SU-DHL-6 (cell line): ENCODE results near the gene NUDT3.
"Not testable (repeated sequence)": the region's sequence is repeated elsewhere in the genome, so short reads cannot be mapped to it uniquely, and the experiment has no call there.

Experiments used
- H2AFZ ChIP-seq: fragments of 200-600 bp; sonication (generic); 2 replicates; pipeline ENCODE4 v1.6.1; 2014; ENCODE audit warnings: low read depth, mild to moderate bottlenecking, moderate library complexity, mixed read lengths, antibody characterized with exemption, low read length; ENCODE audit not compliant: severe bottlenecking
- H3F3A ChIP-seq: fragments of 200-600 bp; shearing (Covaris generic); 2 replicates; pipeline ENCODE4 v1.6.0; 2016; ENCODE audit warnings: antibody characterized with exemption, mild to moderate bottlenecking; ENCODE audit not compliant: insufficient read depth
- H3K27ac ChIP-seq: fragments of 200-600 bp; sonication (generic); 2 replicates; pipeline ENCODE4 v1.5.1; 2016; ENCODE audit warnings: low read depth, mild to moderate bottlenecking, low read length, moderate library complexity, mixed read lengths
- H3K27me3 ChIP-seq: fragments of 200-600 bp; sonication (generic), shearing (Covaris generic); 2 replicates; pipeline ENCODE4 v1.6.0; 2014; ENCODE audit warnings: mild to moderate bottlenecking, low read length
- H3K36me3 ChIP-seq: fragments of 200-600 bp; sonication (generic); 2 replicates; pipeline ENCODE4 v1.6.1; 2014; ENCODE audit warnings: mild to moderate bottlenecking, low read length, mixed read lengths
- H3K4me2 ChIP-seq: fragments of 300-600, 200-600 bp; shearing (Covaris generic), sonication (generic); 2 replicates; pipeline ENCODE4 v1.6.0; 2014; ENCODE audit warnings: low read length, low read depth, mild to moderate bottlenecking; ENCODE audit not compliant: poor library complexity, severe bottlenecking
- H3K4me3 ChIP-seq: fragments of 200-600 bp; sonication (generic); 2 replicates; pipeline ENCODE4 v1.5.1; 2014; ENCODE audit warnings: antibody characterized with exemption, low read length, mild to moderate bottlenecking, mixed read lengths; ENCODE audit not compliant: insufficient read depth, poor library complexity, severe bottlenecking
- H3K79me2 ChIP-seq: fragments of 200-600 bp; sonication (generic); 2 replicates; pipeline ENCODE4 v1.6.1; 2014; ENCODE audit warnings: mild to moderate bottlenecking, low read length, moderate library complexity; ENCODE audit not compliant: insufficient read depth
- H3K9ac ChIP-seq: fragments of 200-600 bp; sonication (generic); 2 replicates; pipeline ENCODE4 v1.7.0; 2014; ENCODE audit warnings: mild to moderate bottlenecking, low read length
- H3K9me2 ChIP-seq: fragments of 200-600 bp; sonication (generic); replicated peaks from 2 replicates; pipeline ENCODE4 v1.6.1; 2014; ENCODE audit warnings: low read length; ENCODE audit not compliant: insufficient read depth
- H3K9me3 ChIP-seq: fragments of 200-600 bp; sonication (generic); 2 replicates; pipeline ENCODE4 v1.6.1; 2014; ENCODE audit warnings: low read length, mixed read lengths; ENCODE audit not compliant: insufficient read depth
- H4K20me1 ChIP-seq: fragments of 200-600 bp; sonication (generic); 2 replicates; pipeline ENCODE4 v1.6.1; 2014; ENCODE audit warnings: low read depth, mild to moderate bottlenecking, antibody characterized with exemption, low read length, moderate library complexity, mixed read lengths
- CTCF ChIP-seq: fragments of 200-600 bp; sonication (generic); IDR thresholded peaks from one replicate; pipeline ENCODE4 v1.5.1; 2017; ENCODE audit warnings: antibody characterized with exemption, mild to moderate bottlenecking, low read length, moderate library complexity; ENCODE audit not compliant: insufficient read depth, poor library complexity, severe bottlenecking
- EZH2phosphoT487 ChIP-seq: fragments of 200-600 bp; sonication (generic), shearing (Covaris generic); conservative IDR thresholded peaks from 2 replicates; pipeline ENCODE4 v1.6.1; 2018; ENCODE audit warnings: mild to moderate bottlenecking, antibody characterized with exemption, low read length, moderate library complexity, mixed read lengths

NUDT3 gene

GRCh38 chr6:34412016-34412415, 19.5 kb upstream of the NUDT3 start:
- Histone ChIP-seq H3K36me3 (peaks cover 10% of the 10 kb centered on the region), H3F3A (peaks cover 47% of the 10 kb centered on the region), H3K27ac (no peak overlapping the region), H3K4me3 (no peak overlapping the region), H3K79me2 (no peaks in the 10 kb centered on the region), H2AFZ (no peak overlapping the region), H3K9ac (no peak overlapping the region), H3K4me2 (no peak overlapping the region), H3K9me2 (no peaks in the 10 kb centered on the region), H4K20me1 (peaks cover 3% of the 10 kb centered on the region; the same call in 1 of the 2 replicates), H3K27me3 (no peaks in the 10 kb centered on the region), H3K9me3 (no peaks in the 10 kb centered on the region)
- TF ChIP-seq EZH2phosphoT487 (no peak), CTCF (no peak)

GRCh38 chr6:34407915-34408314, 15.4 kb upstream of the NUDT3 start:
- H3K79me2 ChIP-seq, H2AFZ ChIP-seq, H3K36me3 ChIP-seq, H4K20me1 ChIP-seq, H3K9ac ChIP-seq, H3K9me3 ChIP-seq, H3K9me2 ChIP-seq, H3K4me2 ChIP-seq, H3K27ac ChIP-seq, H3K4me3 ChIP-seq, H3K27me3 ChIP-seq: not testable (repeated sequence)
- H3F3A ChIP-seq: peaks cover 14% of the 10 kb centered on the region

- H3K9me2 ChIP-seq: no peaks in the 10 kb centered on the region
- H3K9ac ChIP-seq: no peak overlapping the region
- no peak overlapping the region for H3K27ac ChIP-seq
- H2AFZ ChIP-seq: no peak overlapping the region
- peaks cover 8% of the 10 kb centered on the region for H3K79me2 ChIP-seq
- TF ChIP-seq EZH2phosphoT487: no peak
- peaks cover 19% of the 10 kb centered on the region for H3F3A ChIP-seq
- H3K9me3 ChIP-seq: peaks cover 8% of the 10 kb centered on the region; the same call in 1 of the 2 replicates
- no peak overlapping the region for H3K4me2 ChIP-seq
- no peak overlapping the region for H3K4me3 ChIP-seq
- H4K20me1 ChIP-seq: no peaks in the 10 kb centered on the region
- H3K27me3 ChIP-seq: no peaks in the 10 kb centered on the region
- H3K36me3 ChIP-seq: peaks cover 5% of the 10 kb centered on the region; the same call in 1 of the 2 replicates
Measured at GRCh38 chr6:34396518-34396917, 4.0 kb upstream of the NUDT3 start.

GRCh38 chr6:34393966-34394305, 1.5 kb upstream of the NUDT3 start:
- H4K20me1 ChIP-seq: no peaks in the 10 kb centered on the region
- TF ChIP-seq EZH2phosphoT487 (no peak), CTCF (no peak)
- H3K9ac ChIP-seq: 0 out of 2 replicates have a peak overlapping the region, but pooled peaks have one; percentile 0
- peaks cover 8% of the 10 kb centered on the region; the same call in 1 of the 2 replicates for H3K9me3 ChIP-seq
- no peak overlapping the region for H3K4me3 ChIP-seq
- H3K4me2 ChIP-seq: peak overlapping the region; percentile 71
- peaks cover 33% of the 10 kb centered on the region for H3K79me2 ChIP-seq
- peaks cover 5% of the 10 kb centered on the region; the same call in 1 of the 2 replicates for H3K36me3 ChIP-seq
- H3K27me3 ChIP-seq: no peaks in the 10 kb centered on the region
- H3K27ac ChIP-seq: peak overlapping the region; percentile 28
- H3K9me2 ChIP-seq: no peaks in the 10 kb centered on the region
- H2AFZ ChIP-seq: no peak overlapping the region
- peaks cover 24% of the 10 kb centered on the region for H3F3A ChIP-seq
